ENCODE data around the gene SPTAN1. TPM values are rescaled to one million over a fixed set of nuclear protein-coding genes. Genes with fewer than 3 reads are reported as not detected.

SPTAN1 gene
- total RNA-seq, 1 experiment from 2014 or later: 111 TPM

- H3K27ac ChIP-seq (ENCODE audit: low read depth, low read length): no peak overlapping the region
- no peaks in the 10 kb centered on the region for H3K9me2 ChIP-seq (ENCODE audit: insufficient read depth)
- H3K36me3 ChIP-seq (ENCODE audit: control insufficient read depth in 1 of 2, insufficient read depth in 2 of 2, low read length in 2 of 2): peaks cover 15 to 28% of the 10 kb centered on the region in 2 experiments; a peak in 3 of 4 replicates
- H3K27me3 ChIP-seq (ENCODE audit: insufficient read depth, low read length): no peaks in the 10 kb centered on the region
- no peak overlapping the region for H3K4me3 ChIP-seq (replicated peaks in 1 of 2; ENCODE audit: low read depth in 1 of 2, low read length in 2 of 2)
- intact Hi-C loops (cut with micrococcal nuclease): no loop called here
- no peaks in the 10 kb centered on the region for H4K20me1 ChIP-seq (ENCODE audit: insufficient read depth)
- no peak overlapping the region for H2AFZ ChIP-seq (ENCODE audit: low read depth, low read length, poor library complexity, severe bottlenecking)
- BruUV-seq (replicated peaks): no TSS peak
- H3K79me2 ChIP-seq (ENCODE audit: insufficient read depth, low read length): no peaks in the 10 kb centered on the region; the same call in 1 of the 2 replicates
- ChIA-PET POLR2A (no interaction called here), RAD21 (ENCODE audit: low non-redundant PET in 1 of 2, low total read pairs in 2 of 2, uncharacterized antibody in 2 of 2, unreplicated experiment in 2 of 2) (interaction anchor here in 1 of 2 experiments (0.5 kb wide), 1 partner anchor 252 kb away, joined by 3 read pairs; no protein-coding TSS in a partner anchor), CTCF (no interaction called here)
- no peaks in the 10 kb centered on the region for H3K9me3 ChIP-seq (ENCODE audit: control insufficient read depth in 1 of 2, insufficient read depth in 1 of 2, low read depth in 1 of 2, low read length in 2 of 2)
- DNase-seq (ENCODE audit: low read depth, low spot score) (no peak), ATAC-seq (no peak)
- TF ChIP-seq SP1 (IDR thresholded peaks at IDR 0.05; ENCODE audit: low read depth) (no peak), ATF3 (IDR thresholded peaks at IDR 0.05) (no peak), POLR2AphosphoS5 (IDR thresholded peaks at IDR 0.05; ENCODE audit: low read depth, low read length) (no peak), ZNF274 (IDR thresholded peaks at IDR 0.05; ENCODE audit: low read depth, low read length) (no peak), FOSL1 (IDR thresholded peaks at IDR 0.05; ENCODE audit: low read depth) (no peak), JUND (IDR thresholded peaks at IDR 0.05) (no peak), MAX (IDR thresholded peaks at IDR 0.05) (no peak), CBX3 (IDR thresholded peaks at IDR 0.05; ENCODE audit: low read depth) (no peak), TCF7L2 (IDR thresholded peaks at IDR 0.05; ENCODE audit: borderline replicate concordance, extremely low read depth, insufficient read depth, insufficient read length) (no peak), EZH2phosphoT487 (IDR thresholded peaks at IDR 0.05; ENCODE audit: borderline replicate concordance) (no peak), ZFX (IDR thresholded peaks at IDR 0.05) (no peak), SRF (IDR thresholded peaks at IDR 0.05; ENCODE audit: low read depth) (no peak), CEBPB (IDR thresholded peaks at IDR 0.05; ENCODE audit: low read depth) (no peak), EZH2 (IDR thresholded peaks at IDR 0.05) (no peak), YY1 (IDR thresholded peaks at IDR 0.05; ENCODE audit: extremely low read depth, insufficient replicate concordance, low read depth, low read length) (no peak), RAD21 (IDR thresholded peaks at IDR 0.05; ENCODE audit: low read depth) (no peak), POLR2A (IDR thresholded peaks at IDR 0.05; ENCODE audit: borderline replicate concordance, extremely low read depth, insufficient read depth, insufficient read length) (no peak)
- peaks cover 0 to 10% of the 10 kb centered on the region in 2 experiments; a peak in 2 of 4 replicates for H3K4me1 ChIP-seq (ENCODE audit: control insufficient read depth in 1 of 2, insufficient read depth in 2 of 2, low read length in 2 of 2)
- H3K4me2 ChIP-seq (ENCODE audit: low read length): no peak overlapping the region
- no peak overlapping the region for H3K9ac ChIP-seq (ENCODE audit: low read length)
These were observed 74.8 kb downstream of the SPTAN1 start for GRCh38 chr9:128627127-128627715.
